Loucy (cell line): ENCODE results near the gene CLDND1.

Experiments used
- EZH2phosphoT487 ChIP-seq: fragments of 200-600 bp; IDR thresholded peaks from 2 replicates; pipeline ENCODE4 v1.6.1; 2018; ENCODE audit warnings: antibody characterized with exemption, mild to moderate bottlenecking, moderate library complexity, borderline replicate concordance
- TF ChIP-seq, protein P1 (sequence below): fragments of 200-600 bp; sonication (generic); conservative IDR thresholded peaks from 2 replicates; pipeline ENCODE4 v1.5.1; 2014; ENCODE audit warnings: mild to moderate bottlenecking, antibody characterized with exemption, low read length

DNA sequence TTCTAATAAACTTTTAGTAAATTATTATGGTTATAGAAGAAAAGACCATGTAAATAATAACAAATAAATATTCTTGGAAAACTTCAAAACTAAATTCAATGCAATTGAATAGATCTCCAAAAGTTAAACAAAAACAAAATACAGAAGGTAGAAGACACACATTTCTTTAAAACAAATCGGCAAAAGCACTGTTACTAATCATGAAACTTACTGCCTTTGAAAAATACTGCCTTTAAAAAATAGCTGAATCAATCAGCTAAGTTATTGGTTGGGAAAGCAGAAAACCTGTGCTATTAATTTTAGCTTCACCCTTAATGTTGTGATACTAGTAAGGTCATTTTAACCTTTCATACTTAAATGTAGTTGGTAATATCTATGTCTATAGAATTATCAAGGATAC is 12.0 kb upstream of the CLDND1 start:
- TF ChIP-seq, protein P1, sequence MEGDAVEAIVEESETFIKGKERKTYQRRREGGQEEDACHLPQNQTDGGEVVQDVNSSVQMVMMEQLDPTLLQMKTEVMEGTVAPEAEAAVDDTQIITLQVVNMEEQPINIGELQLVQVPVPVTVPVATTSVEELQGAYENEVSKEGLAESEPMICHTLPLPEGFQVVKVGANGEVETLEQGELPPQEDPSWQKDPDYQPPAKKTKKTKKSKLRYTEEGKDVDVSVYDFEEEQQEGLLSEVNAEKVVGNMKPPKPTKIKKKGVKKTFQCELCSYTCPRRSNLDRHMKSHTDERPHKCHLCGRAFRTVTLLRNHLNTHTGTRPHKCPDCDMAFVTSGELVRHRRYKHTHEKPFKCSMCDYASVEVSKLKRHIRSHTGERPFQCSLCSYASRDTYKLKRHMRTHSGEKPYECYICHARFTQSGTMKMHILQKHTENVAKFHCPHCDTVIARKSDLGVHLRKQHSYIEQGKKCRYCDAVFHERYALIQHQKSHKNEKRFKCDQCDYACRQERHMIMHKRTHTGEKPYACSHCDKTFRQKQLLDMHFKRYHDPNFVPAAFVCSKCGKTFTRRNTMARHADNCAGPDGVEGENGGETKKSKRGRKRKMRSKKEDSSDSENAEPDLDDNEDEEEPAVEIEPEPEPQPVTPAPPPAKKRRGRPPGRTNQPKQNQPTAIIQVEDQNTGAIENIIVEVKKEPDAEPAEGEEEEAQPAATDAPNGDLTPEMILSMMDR, result no peak
- TF ChIP-seq EZH2phosphoT487, result no peak
